ENCODE results near the gene ST6GALNAC6. TPM values are rescaled to one million over a fixed set of nuclear protein-coding genes. Genes with fewer than 3 reads are reported as not detected.

ST6GALNAC6 gene
- polyA plus RNA-seq, 3 donors: 8.2 to 14.4 (median 12.0) TPM

GRCh38 chr9:127931092-127931881 is 31.9 kb upstream of the ST6GALNAC6 start:
- peaks cover 0 to 14% of the 10 kb centered on the region in 2 donors for H3K9me3 ChIP-seq (replicated peaks in 1 of 2; ENCODE audit: control insufficient read depth in 1 of 2, insufficient read depth in 1 of 2, low read length in 2 of 2)
- DNase-seq: peak in 1 of 3 donors; percentile 54
- peak overlapping the region; percentile 54 to 74 for H3K4me3 Mint-ChIP-seq
- peaks cover 35% of the 10 kb centered on the region for H4K20me1 ChIP-seq (ENCODE audit: insufficient read depth, low read length)
- H3K4me2 ChIP-seq (replicated peaks; ENCODE audit: extremely low read depth, low read length, poor library complexity, severe bottlenecking): peak overlapping the region; percentile 84
- peaks cover 42 to 49% of the 10 kb centered on the region in 2 donors for H3K4me1 ChIP-seq (ENCODE audit: control insufficient read depth in 1 of 2, insufficient read depth in 2 of 2, low read length in 2 of 2)
- peaks cover 48% of the 10 kb centered on the region for H3K4me1 Mint-ChIP-seq
- intact Hi-C loops (cut with micrococcal nuclease): no loop called here
- peak overlapping the region; percentile 59 for H2AFZ ChIP-seq (ENCODE audit: insufficient read depth, low read depth, low read length, poor library complexity, severe bottlenecking)
- 55% methylated on average over 14 of the region's 18 CpGs for WGBS (ENCODE audit: insufficient coverage)
- H3K36me3 Mint-ChIP-seq: peaks cover 20 to 34% of the 10 kb centered on the region in 2 donors
- no peak for TF ChIP-seq CTCF (IDR thresholded peaks at IDR 0.05)
- H3K27me3 ChIP-seq (ENCODE audit: control insufficient read depth in 2 of 2, insufficient read depth in 2 of 2, low read length in 2 of 2): peaks cover 31 to 51% of the 10 kb centered on the region in 2 donors
- peaks cover 2 to 9% of the 10 kb centered on the region in 2 donors for H3K36me3 ChIP-seq (replicated peaks in 1 of 2; ENCODE audit: control insufficient read depth in 1 of 2, insufficient read depth in 2 of 2, low read length in 2 of 2)
- H3K27ac Mint-ChIP-seq: peak overlapping the region in 3 of 7 donors; percentile 54 to 69 (median 61)
- peaks cover 47 to 60% (median 56%) of the 10 kb centered on the region in 3 donors for H3K27me3 Mint-ChIP-seq (ENCODE audit: low read depth in 3 of 3)
- H3K27ac ChIP-seq (ENCODE audit: low read depth in 1 of 2, low read length in 2 of 2): no peak overlapping the region
- peaks cover 0 to 7% (median 4%) of the 10 kb centered on the region in 7 donors for H3K9me3 Mint-ChIP-seq
- peak overlapping the region in 1 of 3 experiments; percentile 76 for H3K4me3 ChIP-seq (replicated peaks in 1 of 3; ENCODE audit: low read depth in 2 of 3, low read length in 3 of 3)
- H3K9ac ChIP-seq (ENCODE audit: insufficient read depth, low read length, poor library complexity, severe bottlenecking): no peak overlapping the region
- H3K79me2 ChIP-seq (ENCODE audit: insufficient read depth, low read length): peaks cover 11% of the 10 kb centered on the region

- Histone ChIP-seq H3K4me3 (replicated peaks in 1 of 3; ENCODE audit: low read depth in 2 of 3, low read length in 3 of 3) (peak within 1 kb of the TSS in 2 of 3 experiments; percentile 23 to 76), H3K79me2 (ENCODE audit: insufficient read depth, low read length) (peaks cover 4% of the 10 kb centered on the region), H3K27me3 (ENCODE audit: control insufficient read depth in 2 of 2, insufficient read depth in 2 of 2, low read length in 2 of 2) (peaks cover 33 to 60% of the 10 kb centered on the region in 2 donors), H4K20me1 (ENCODE audit: insufficient read depth, low read length) (peaks cover 27% of the 10 kb centered on the region), H3K36me3 (replicated peaks in 1 of 2; ENCODE audit: control insufficient read depth in 1 of 2, insufficient read depth in 2 of 2, low read length in 2 of 2) (peaks cover 0 to 9% of the 10 kb centered on the region in 2 donors), H2AFZ (ENCODE audit: insufficient read depth, low read depth, low read length, poor library complexity, severe bottlenecking) (peak within 1 kb of the TSS; percentile 59), H3K4me2 (replicated peaks; ENCODE audit: extremely low read depth, low read length, poor library complexity, severe bottlenecking) (peak within 1 kb of the TSS; percentile 84), H3K9ac (ENCODE audit: insufficient read depth, low read length, poor library complexity, severe bottlenecking) (no peak within 1 kb of the TSS), H3K27ac (ENCODE audit: low read depth in 1 of 2, low read length in 2 of 2) (no peak within 1 kb of the TSS), H3K9me3 (replicated peaks in 1 of 2; ENCODE audit: control insufficient read depth in 1 of 2, insufficient read depth in 1 of 2, low read length in 2 of 2) (peaks cover 0 to 14% of the 10 kb centered on the region in 2 donors), H3K4me1 (ENCODE audit: control insufficient read depth in 1 of 2, insufficient read depth in 2 of 2, low read length in 2 of 2) (peaks cover 34 to 41% of the 10 kb centered on the region in 2 donors)
- peaks cover 19 to 27% of the 10 kb centered on the region in 2 donors for H3K36me3 Mint-ChIP-seq
- no peak for TF ChIP-seq CTCF (IDR thresholded peaks at IDR 0.05)
- intact Hi-C loops (cut with micrococcal nuclease): no loop called here
- H3K27me3 Mint-ChIP-seq (ENCODE audit: low read depth in 3 of 3): peaks cover 55 to 68% (median 64%) of the 10 kb centered on the region in 3 donors
- peaks cover 0 to 7% (median 4%) of the 10 kb centered on the region in 7 donors for H3K9me3 Mint-ChIP-seq
- under 1% methylated on average over 46 of the region's 70 CpGs for WGBS (ENCODE audit: insufficient coverage)
- peak; percentile 57 to 77 (median 74) for DNase-seq
- peaks cover 40% of the 10 kb centered on the region for H3K4me1 Mint-ChIP-seq
- peak within 1 kb of the TSS in 3 of 7 donors; percentile 54 to 69 (median 61) for H3K27ac Mint-ChIP-seq
- peak within 1 kb of the TSS; percentile 54 to 79 for H3K4me3 Mint-ChIP-seq
Observed at GRCh38 chr9:127930231-127931091, 31.1 kb upstream of the ST6GALNAC6 start, which contains the start of gene PIP5KL1. Gene PIP5KL1 (minus strand): TSS chr9:127930777. CDS start chr9:127930752, 25 bp downstream.
